GM19238 (cell line): Measurements from ENCODE around the gene LASP1NB.
"Not testable (repeated sequence)": the region's sequence is repeated elsewhere in the genome, so short reads cannot be mapped to it uniquely, and the experiment has no call there.

Experiments
- DNase-seq: peaks from one replicate; pipeline ENCODE4 v3.0.0; 2011; ENCODE audit warnings: low spot score; ENCODE audit not compliant: insufficient read length

LASP1NB gene

GRCh38 chr17:38916771-38917170 is 8.6 kb upstream of the LASP1NB start:
- no peak for DNase-seq

- no peak for DNase-seq
These were observed 8.2 kb upstream of the LASP1NB start for GRCh38 chr17:38917259-38917658.

GRCh38 chr17:38918129-38918913 is 7.1 kb upstream of the LASP1NB start:
- no peak for DNase-seq

GRCh38 chr17:38918916-38919315 is 6.5 kb upstream of the LASP1NB start:
- no peak for DNase-seq

- DNase-seq, result no peak
These were observed 5.9 kb upstream of the LASP1NB start for GRCh38 chr17:38919316-38920078.

- no peak for DNase-seq
These were observed 4.8 kb upstream of the LASP1NB start for GRCh38 chr17:38920374-38921291.

- no peak for DNase-seq
These were observed 3.5 kb upstream of the LASP1NB start for GRCh38 chr17:38921756-38922411.

GRCh38 chr17:38922538-38923297 is 2.7 kb upstream of the LASP1NB start:
- no peak for DNase-seq

GRCh38 chr17:38926293-38927070 is 1.1 kb downstream of the LASP1NB start:
- no peak for DNase-seq

GRCh38 chr17:38930782-38931181 is 5.4 kb downstream of the LASP1NB start:
- not testable (repeated sequence) for DNase-seq

- DNase-seq, result not testable (repeated sequence)
These were observed 8.5 kb downstream of the LASP1NB start for GRCh38 chr17:38933962-38934361.

- no peak for DNase-seq
These were observed 14.6 kb downstream of the LASP1NB start for GRCh38 chr17:38939987-38940386.

GRCh38 chr17:38940404-38940803 is 15.0 kb downstream of the LASP1NB start:
- DNase-seq, result no peak

GRCh38 chr17:38942696-38943334 is 17.4 kb downstream of the LASP1NB start:
- DNase-seq, result no peak

GRCh38 chr17:38943607-38944006 is 18.2 kb downstream of the LASP1NB start:
- DNase-seq, result no peak

- no peak for DNase-seq
These were observed 21.8 kb downstream of the LASP1NB start for GRCh38 chr17:38947189-38947588.

GRCh38 chr17:38953800-38954199 is 28.4 kb downstream of the LASP1NB start:
- DNase-seq, result not testable (repeated sequence)

- no peak for DNase-seq
These were observed 32.9 kb downstream of the LASP1NB start for GRCh38 chr17:38958326-38958725.

- DNase-seq, result no peak
These were observed 33.3 kb downstream of the LASP1NB start for GRCh38 chr17:38958756-38959155.
